ENCODE results near the gene PTPRJ. TPM values are rescaled to one million over a fixed set of nuclear protein-coding genes. Genes with fewer than 3 reads are reported as not detected.
A peak's percentile ranks its signal among the peaks of the same experiment; 100 is the strongest.

The PTPRJ gene
- polyA plus RNA-seq, 3 donors = 10.0 to 36.4 (median 14.6) TPM

- Mint-ChIP-seq H3K4me1 (peaks cover 84% of the 10 kb centered on the region), H3K27ac (peak overlapping the region; percentile 29 to 87 (median 59)), H3K36me3 (peaks cover 23 to 38% of the 10 kb centered on the region in 2 donors), H3K9me3 (peaks cover 0 to 3% (median 0%) of the 10 kb centered on the region in 7 donors), H3K27me3 (ENCODE audit: low read depth in 3 of 3) (no peaks in the 10 kb centered on the region), H3K4me3 (no peak overlapping the region)
- H3K27ac ChIP-seq (ENCODE audit: low read depth in 1 of 2, low read length in 2 of 2) = peak overlapping the region in 1 of 2 donors; percentile 35
- TF ChIP-seq CTCF (IDR thresholded peaks at IDR 0.05) = no peak
- no peaks in the 10 kb centered on the region for H3K9me3 ChIP-seq (replicated peaks in 1 of 2; ENCODE audit: control insufficient read depth in 1 of 2, insufficient read depth in 1 of 2, low read length in 2 of 2)
- peaks cover 89% of the 10 kb centered on the region for H4K20me1 ChIP-seq (ENCODE audit: insufficient read depth, low read length)
- WGBS (ENCODE audit: insufficient coverage) = no CpG with 5 or more reads among the region's 3 CpGs
- no peak overlapping the region for H3K4me3 ChIP-seq (replicated peaks in 1 of 3; ENCODE audit: low read depth in 2 of 3, low read length in 3 of 3)
- no peak overlapping the region for H3K9ac ChIP-seq (ENCODE audit: insufficient read depth, low read length, poor library complexity, severe bottlenecking)
- H3K4me2 ChIP-seq (replicated peaks; ENCODE audit: extremely low read depth, low read length, poor library complexity, severe bottlenecking) = peak overlapping the region; percentile 5
- no peaks in the 10 kb centered on the region for H3K27me3 ChIP-seq (ENCODE audit: control insufficient read depth in 2 of 2, insufficient read depth in 2 of 2, low read length in 2 of 2)
- H3K79me2 ChIP-seq (ENCODE audit: insufficient read depth, low read length) = peaks cover 91% of the 10 kb centered on the region
- H3K36me3 ChIP-seq (replicated peaks in 1 of 2; ENCODE audit: control insufficient read depth in 1 of 2, insufficient read depth in 2 of 2, low read length in 2 of 2) = peaks cover 2 to 12% of the 10 kb centered on the region in 2 donors
- H2AFZ ChIP-seq (ENCODE audit: insufficient read depth, low read depth, low read length, poor library complexity, severe bottlenecking) = no peak overlapping the region
- intact Hi-C loops (cut with micrococcal nuclease) = loop anchor here in 1 of 2 donors (5.0 kb wide), 1 partner anchor 33 kb away; no protein-coding TSS in a partner anchor
- DNase-seq = peak in 2 of 3 donors; percentile 66 to 77
- H3K4me1 ChIP-seq (ENCODE audit: control insufficient read depth in 1 of 2, insufficient read depth in 2 of 2, low read length in 2 of 2) = peaks cover 61 to 83% of the 10 kb centered on the region in 2 donors
These were observed 69.9 kb downstream of the PTPRJ start for GRCh38 chr11:48050304-48050703.

- Histone ChIP-seq H3K27me3 (ENCODE audit: control insufficient read depth in 2 of 2, insufficient read depth in 2 of 2, low read length in 2 of 2) (no peaks in the 10 kb centered on the region), H3K27ac (ENCODE audit: low read depth in 1 of 2, low read length in 2 of 2) (peak overlapping the region in 1 of 2 donors; percentile 55), H3K9me3 (replicated peaks in 1 of 2; ENCODE audit: control insufficient read depth in 1 of 2, insufficient read depth in 1 of 2, low read length in 2 of 2) (no peaks in the 10 kb centered on the region), H3K79me2 (ENCODE audit: insufficient read depth, low read length) (peaks cover 91% of the 10 kb centered on the region), H2AFZ (ENCODE audit: insufficient read depth, low read depth, low read length, poor library complexity, severe bottlenecking) (no peak overlapping the region), H3K36me3 (replicated peaks in 1 of 2; ENCODE audit: control insufficient read depth in 1 of 2, insufficient read depth in 2 of 2, low read length in 2 of 2) (peaks cover 2 to 12% of the 10 kb centered on the region in 2 donors), H4K20me1 (ENCODE audit: insufficient read depth, low read length) (peaks cover 89% of the 10 kb centered on the region), H3K4me3 (replicated peaks in 1 of 3; ENCODE audit: low read depth in 2 of 3, low read length in 3 of 3) (peak overlapping the region in 1 of 3 experiments; percentile 18), H3K9ac (ENCODE audit: insufficient read depth, low read length, poor library complexity, severe bottlenecking) (no peak overlapping the region), H3K4me2 (replicated peaks; ENCODE audit: extremely low read depth, low read length, poor library complexity, severe bottlenecking) (peak overlapping the region; percentile 30), H3K4me1 (ENCODE audit: control insufficient read depth in 1 of 2, insufficient read depth in 2 of 2, low read length in 2 of 2) (peaks cover 67 to 83% of the 10 kb centered on the region in 2 donors)
- intact Hi-C loops (cut with micrococcal nuclease) = loop anchor here in 1 of 2 donors (5.0 kb wide), 1 partner anchor 34 kb away; no protein-coding TSS in a partner anchor
- peak overlapping the region in 5 of 7 donors; percentile 59 to 87 (median 74) for H3K27ac Mint-ChIP-seq
- peaks cover 22 to 35% of the 10 kb centered on the region in 2 donors for H3K36me3 Mint-ChIP-seq
- no peaks in the 10 kb centered on the region for H3K27me3 Mint-ChIP-seq (ENCODE audit: low read depth in 3 of 3)
- H3K4me1 Mint-ChIP-seq = peaks cover 86% of the 10 kb centered on the region
- DNase-seq = peak in 1 of 3 donors; percentile 34
- H3K9me3 Mint-ChIP-seq = peaks cover 0 to 3% (median 0%) of the 10 kb centered on the region in 7 donors
- H3K4me3 Mint-ChIP-seq = no peak overlapping the region
- TF ChIP-seq CTCF (IDR thresholded peaks at IDR 0.05) = no peak
- 94% methylated on average over 3 of the region's 7 CpGs for WGBS (ENCODE audit: insufficient coverage)
These were observed 71.0 kb downstream of the PTPRJ start for GRCh38 chr11:48051217-48051830.
